HCT116 (cell line): ENCODE measurements around the gene RELCH. TPM values are rescaled to one million over a fixed set of nuclear protein-coding genes. Genes with fewer than 3 reads are reported as not detected.

ENCODE experiments used
- ATAC-seq: fragments of 200-7000 bp; cut with Tn5 transposase; 2 replicates; pipeline ENCODE4 v1.9.1; 2020; ENCODE audit warnings: mild to moderate bottlenecking, moderate library complexity
- BruUV-seq: library from RNA; stranded (reverse); fragments of 400-500 nt; replicated peaks from 2 replicates; lab custom pipeline; 2021; lab: Mats Ljungman, UMichigan
- CTCF ChIA-PET: fragments of 300-600 bp; sonication (Branson Sonifier 250); formaldehyde crosslinking; loops from one replicate; lab custom pipeline; 2021; ENCODE audit warnings: antibody characterized with exemption; lab: Charles Lee
- POLR2A ChIA-PET: fragments of 300-600, 350-600 bp; sonication (Branson Sonifier 250); formaldehyde crosslinking; loops from one replicate; lab custom pipeline; 2021; ENCODE audit warnings: antibody characterized with exemption; lab: Charles Lee
- RAD21 ChIA-PET, 2 experiments: fragments of 300-600 bp; sonication (Branson Sonifier 250); formaldehyde crosslinking; loops; one replicate each; lab custom pipeline; 2023; ENCODE audit warnings: low total read pairs in 2 of 2; ENCODE audit not compliant: uncharacterized antibody in 2 of 2, unreplicated experiment in 2 of 2, low non-redundant PET in 1 of 2; lab: Charles Lee
- DNase-seq: peaks from one replicate; pipeline ENCODE4 v3.0.0-alpha.2; 2010; ENCODE audit warnings: low read depth, low spot score
- H2AFZ ChIP-seq: fragments of 200-600 bp; shearing (Covaris generic), sonication (generic); 2 replicates; pipeline ENCODE4 v1.6.1; 2017; ENCODE audit warnings: low read depth, mixed run types, mixed read lengths, antibody characterized with exemption, low read length; ENCODE audit not compliant: poor library complexity, severe bottlenecking
- H3K27ac ChIP-seq: 2 replicates; pipeline ENCODE4 v1.5.1; 2012; ENCODE audit warnings: low read depth, low read length
- H3K27me3 ChIP-seq: fragments of 200-600 bp; sonication (generic); 2 replicates; pipeline ENCODE4 v1.6.1; 2016; ENCODE audit warnings: mixed run types, low read length, mixed read lengths; ENCODE audit not compliant: insufficient read depth
- H3K36me3 ChIP-seq, 2 experiments: fragments of 200-500 bp in 1 of 2; fragments of 200-600 bp in 1 of 2; sonication (Bioruptor generic) in 1 of 2; sonication (generic) in 1 of 2; 2 replicates each; pipeline versions ENCODE4 v1.5.1 to v1.6.1; 2014 to 2016; ENCODE audit warnings: low read length in 2 of 2, inconsistent platforms in 1 of 2, mixed read lengths in 1 of 2, mixed run types in 1 of 2; ENCODE audit not compliant: insufficient read depth in 2 of 2, control insufficient read depth in 1 of 2
- H3K4me1 ChIP-seq, 2 experiments: fragments of 200-600 bp in 1 of 2; sonication (generic) in 1 of 2; 2 replicates each; pipeline versions ENCODE4 v1.5.1 to v1.6.1; 2012 to 2017; ENCODE audit warnings: low read length in 2 of 2, inconsistent platforms in 1 of 2, mild to moderate bottlenecking in 1 of 2, mixed read lengths in 1 of 2, mixed run types in 1 of 2, moderate library complexity in 1 of 2; ENCODE audit not compliant: insufficient read depth in 2 of 2, control insufficient read depth in 1 of 2
- H3K4me2 ChIP-seq: fragments of 200-600 bp; sonication (generic); 2 replicates; pipeline ENCODE4 v1.6.1; 2017; ENCODE audit warnings: mixed run types, low read length, mixed read lengths
- H3K4me3 ChIP-seq, 2 experiments: fragments of 200-600 bp in 1 of 2; sonication (generic) in 1 of 2; replicated peaks in 1 of 2; 2 replicates each; pipeline ENCODE4 v1.5.1; 2011 to 2016; ENCODE audit warnings: low read length in 2 of 2, control low read depth in 1 of 2, low read depth in 1 of 2, mild to moderate bottlenecking in 1 of 2, mixed read lengths in 1 of 2, mixed run types in 1 of 2
- H3K79me2 ChIP-seq: fragments of 200-600 bp; sonication (generic); 2 replicates; pipeline ENCODE4 v1.6.1; 2017; ENCODE audit warnings: mild to moderate bottlenecking, mixed run types, low read length, moderate library complexity, mixed read lengths; ENCODE audit not compliant: insufficient read depth
- H3K9ac ChIP-seq: fragments of 200-600 bp; sonication (generic); 2 replicates; pipeline ENCODE4 v1.6.1; 2016; ENCODE audit warnings: low read length, mixed read lengths
- H3K9me2 ChIP-seq: fragments of 200-600 bp; sonication (generic), shearing (Covaris generic); 2 replicates; pipeline ENCODE4 v1.6.1; 2017; ENCODE audit warnings: mixed run types, mild to moderate bottlenecking, moderate library complexity; ENCODE audit not compliant: insufficient read depth
- H3K9me3 ChIP-seq, 2 experiments: fragments of 200-500 bp in 1 of 2; fragments of 200-600 bp in 1 of 2; sonication (Bioruptor generic) in 1 of 2; sonication (generic) in 1 of 2; 2 replicates each; pipeline ENCODE4 v1.6.1; 2014 to 2017; ENCODE audit warnings: low read length in 2 of 2, mixed read lengths in 2 of 2, inconsistent platforms in 1 of 2, low read depth in 1 of 2, mild to moderate bottlenecking in 1 of 2, mixed run types in 1 of 2, moderate library complexity in 1 of 2; ENCODE audit not compliant: control insufficient read depth in 1 of 2, insufficient read depth in 1 of 2
- H4K20me1 ChIP-seq: fragments of 200-600 bp; sonication (generic), shearing (Covaris generic); 2 replicates; pipeline ENCODE4 v1.6.1; 2017; ENCODE audit warnings: mixed run types, mild to moderate bottlenecking, moderate library complexity; ENCODE audit not compliant: insufficient read depth
- CBX3 ChIP-seq: IDR thresholded peaks from 2 replicates; pipeline ENCODE4 v1.6.1; 2012; ENCODE audit warnings: low read depth
- CEBPB ChIP-seq: IDR thresholded peaks from 2 replicates; pipeline ENCODE4 v1.6.1; 2012; ENCODE audit warnings: low read depth
- EGR1 ChIP-seq: IDR thresholded peaks from 2 replicates; pipeline ENCODE4 v1.6.1; 2012; ENCODE audit warnings: low read depth
- EZH2 ChIP-seq: fragments of 200-600 bp; sonication (generic); IDR thresholded peaks from 2 replicates; pipeline ENCODE4 v1.6.1; 2017; ENCODE audit warnings: antibody characterized with exemption, mixed run types
- FOSL1 ChIP-seq: IDR thresholded peaks from 2 replicates; pipeline ENCODE4 v1.6.1; 2012; ENCODE audit warnings: low read depth
- JUND ChIP-seq: IDR thresholded peaks from 2 replicates; pipeline ENCODE4 v1.6.1; 2012
- MAX ChIP-seq: IDR thresholded peaks from 2 replicates; pipeline ENCODE4 v1.6.1; 2012
- POLR2A ChIP-seq: IDR thresholded peaks from 2 replicates; pipeline ENCODE4 v1.7.0; 2011; ENCODE audit warnings: borderline replicate concordance; ENCODE audit not compliant: insufficient read depth, insufficient read length; ENCODE audit errors: extremely low read depth
- POLR2AphosphoS5 ChIP-seq: IDR thresholded peaks from 2 replicates; pipeline ENCODE4 v1.6.1; 2011; ENCODE audit warnings: mild to moderate bottlenecking, low read depth, low read length, moderate library complexity
- RAD21 ChIP-seq: IDR thresholded peaks from 2 replicates; pipeline ENCODE4 v1.6.1; 2012; ENCODE audit warnings: low read depth, mild to moderate bottlenecking
- SIN3A ChIP-seq: IDR thresholded peaks from 2 replicates; pipeline ENCODE4 v1.6.1; 2012; ENCODE audit warnings: low read depth
- SP1 ChIP-seq: IDR thresholded peaks from 2 replicates; pipeline ENCODE4 v1.6.1; 2012; ENCODE audit warnings: low read depth
- SRF ChIP-seq: IDR thresholded peaks from 2 replicates; pipeline ENCODE4 v1.6.1; 2012; ENCODE audit warnings: low read depth
- YY1 ChIP-seq: IDR thresholded peaks from 2 replicates; pipeline ENCODE4 v1.6.1; 2011; ENCODE audit warnings: low read length, low read depth, moderate library complexity, mild to moderate bottlenecking; ENCODE audit not compliant: insufficient replicate concordance; ENCODE audit errors: extremely low read depth
- ZFX ChIP-seq: fragments of 450-650 bp; IDR thresholded peaks from 2 replicates; pipeline ENCODE4 v1.6.1; 2017
- intact Hi-C: fragments of 100-400 bp; cut with micrococcal nuclease; formaldehyde crosslinking; loops from 2 replicates; pipeline ENCODE4 v1.10.0; 2022
- total RNA-seq: library from RNA; stranded (reverse); gene quantifications from one replicate; pipeline ENCODE4 v1.2.1, GENCODE V29; 2021; ENCODE audit not compliant: unreplicated experiment
- TF ChIP-seq, protein P1 (sequence below), 3 experiments: fragments of 200-600 bp in 1 of 3; sonication (generic) in 1 of 3; IDR thresholded peaks in 2 of 3; conservative IDR thresholded peaks in 1 of 3; 2 replicates each; pipeline ENCODE4 v1.5.1; 2012 to 2017; ENCODE audit warnings: low read depth in 2 of 3, low read length in 2 of 3, antibody characterized with exemption in 1 of 3, borderline replicate concordance in 1 of 3, control low read depth in 1 of 3, mild to moderate bottlenecking in 1 of 3, mixed read lengths in 1 of 3, mixed run types in 1 of 3, moderate library complexity in 1 of 3; ENCODE audit not compliant: insufficient read depth in 1 of 3
- TF ChIP-seq, protein P2 (sequence below): IDR thresholded peaks from 2 replicates; pipeline ENCODE4 v1.6.1; 2012

RELCH gene
- total RNA-seq, 1 experiment from 2014 or later, result 17.4 TPM

- H3K9me3 ChIP-seq, result no peaks in the 10 kb centered on the region
- H3K79me2 ChIP-seq, result no peaks in the 10 kb centered on the region
- RAD21 ChIA-PET, result no interaction called here
- intact Hi-C loops, result no loop called here
- TF ChIP-seq MAX, result no peak
- TF ChIP-seq, protein P1, sequence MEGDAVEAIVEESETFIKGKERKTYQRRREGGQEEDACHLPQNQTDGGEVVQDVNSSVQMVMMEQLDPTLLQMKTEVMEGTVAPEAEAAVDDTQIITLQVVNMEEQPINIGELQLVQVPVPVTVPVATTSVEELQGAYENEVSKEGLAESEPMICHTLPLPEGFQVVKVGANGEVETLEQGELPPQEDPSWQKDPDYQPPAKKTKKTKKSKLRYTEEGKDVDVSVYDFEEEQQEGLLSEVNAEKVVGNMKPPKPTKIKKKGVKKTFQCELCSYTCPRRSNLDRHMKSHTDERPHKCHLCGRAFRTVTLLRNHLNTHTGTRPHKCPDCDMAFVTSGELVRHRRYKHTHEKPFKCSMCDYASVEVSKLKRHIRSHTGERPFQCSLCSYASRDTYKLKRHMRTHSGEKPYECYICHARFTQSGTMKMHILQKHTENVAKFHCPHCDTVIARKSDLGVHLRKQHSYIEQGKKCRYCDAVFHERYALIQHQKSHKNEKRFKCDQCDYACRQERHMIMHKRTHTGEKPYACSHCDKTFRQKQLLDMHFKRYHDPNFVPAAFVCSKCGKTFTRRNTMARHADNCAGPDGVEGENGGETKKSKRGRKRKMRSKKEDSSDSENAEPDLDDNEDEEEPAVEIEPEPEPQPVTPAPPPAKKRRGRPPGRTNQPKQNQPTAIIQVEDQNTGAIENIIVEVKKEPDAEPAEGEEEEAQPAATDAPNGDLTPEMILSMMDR (IDR thresholded peaks at IDR 0.05 in 2 of 3, conservative IDR thresholded peaks at IDR 0.05 in 1 of 3; ENCODE audit: borderline replicate concordance in 1 of 3, insufficient read depth in 1 of 3, low read depth in 2 of 3, low read length in 2 of 3), result no peak
- no peak for TF ChIP-seq SRF
- no peak overlapping the region for H3K9ac ChIP-seq
- no peak overlapping the region for H2AFZ ChIP-seq
- POLR2A ChIA-PET, result no interaction called here
- H3K4me2 ChIP-seq, result no peak overlapping the region
- no peak for DNase-seq
- no peaks in the 10 kb centered on the region for H3K27me3 ChIP-seq
- peaks cover 0 to 2% of the 10 kb centered on the region in 2 experiments; a peak in 1 of 4 replicates for H3K36me3 ChIP-seq
- no peak overlapping the region for H3K27ac ChIP-seq
- no peaks in the 10 kb centered on the region for H3K9me2 ChIP-seq
- CTCF ChIA-PET, result no interaction called here
- no TSS peak for BruUV-seq
- H3K4me3 ChIP-seq, result no peak overlapping the region
- peaks cover 0 to 15% of the 10 kb centered on the region in 2 experiments; a peak in 3 of 4 replicates for H3K4me1 ChIP-seq
- no peaks in the 10 kb centered on the region for H4K20me1 ChIP-seq
- no peak for ATAC-seq
Measured at GRCh38 chr18:62284637-62285036, 97.6 kb downstream of the RELCH start.

DNA sequence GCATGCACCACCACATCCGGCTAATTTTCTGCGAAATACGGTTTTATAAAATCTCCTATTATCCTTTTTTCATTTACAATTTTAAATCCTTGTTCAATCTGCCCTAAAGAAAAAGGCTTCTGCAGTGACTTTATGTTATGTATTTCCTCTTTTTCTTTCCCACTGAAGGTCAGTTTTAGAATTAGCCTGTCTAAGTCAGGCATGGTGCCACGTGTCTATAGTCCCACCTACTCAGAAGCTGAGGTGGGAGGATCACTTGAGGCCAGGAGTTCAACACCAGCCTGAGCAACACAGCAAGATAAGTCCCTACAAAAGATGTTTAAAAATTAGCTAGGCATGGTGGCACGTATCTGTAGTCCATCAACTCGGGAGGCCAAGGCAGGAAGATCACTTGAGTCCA is 98.2 kb downstream of the RELCH start:
- ChIA-PET POLR2A (no interaction called here), RAD21 (no interaction called here), CTCF (no interaction called here)
- Histone ChIP-seq H3K79me2 (no peaks in the 10 kb centered on the region), H3K9me3 (no peaks in the 10 kb centered on the region), H3K9me2 (no peaks in the 10 kb centered on the region), H3K9ac (no peak overlapping the region), H3K36me3 (peaks cover 0 to 2% of the 10 kb centered on the region in 2 experiments; a peak in 1 of 4 replicates), H2AFZ (no peak overlapping the region), H3K27ac (no peak overlapping the region), H3K4me3 (no peak overlapping the region), H3K27me3 (no peaks in the 10 kb centered on the region), H3K4me2 (no peak overlapping the region), H3K4me1 (peaks cover 0 to 15% of the 10 kb centered on the region in 2 experiments; a peak in 3 of 4 replicates), H4K20me1 (no peaks in the 10 kb centered on the region)
- BruUV-seq, result no TSS peak
- intact Hi-C loops, result no loop called here
- ATAC-seq, result no peak
- no peak for DNase-seq
- TF ChIP-seq POLR2AphosphoS5 (no peak), FOSL1 (no peak), JUND (no peak), YY1 (no peak), ZFX (no peak), EGR1 (no peak), EZH2 (no peak), SRF (no peak), CEBPB (no peak), SP1 (no peak), POLR2A (no peak), SIN3A (no peak), CBX3 (no peak), RAD21 (no peak)
- TF ChIP-seq, protein P2, sequence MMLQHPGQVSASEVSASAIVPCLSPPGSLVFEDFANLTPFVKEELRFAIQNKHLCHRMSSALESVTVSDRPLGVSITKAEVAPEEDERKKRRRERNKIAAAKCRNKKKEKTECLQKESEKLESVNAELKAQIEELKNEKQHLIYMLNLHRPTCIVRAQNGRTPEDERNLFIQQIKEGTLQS, result no peak
- TF ChIP-seq, protein P1 (IDR thresholded peaks at IDR 0.05 in 2 of 3, conservative IDR thresholded peaks at IDR 0.05 in 1 of 3; ENCODE audit: borderline replicate concordance in 1 of 3, insufficient read depth in 1 of 3, low read depth in 2 of 3, low read length in 2 of 3), result no peak
